Glomerular visceral epithelial cell (primary cell): ENCODE data around the gene SHCBP1L.

ENCODE experiments used
- DNase-seq: peaks from one replicate; pipeline ENCODE4 v3.0.0-alpha.2; 2016; ENCODE audit errors: extremely low spot score

The SHCBP1L gene

GRCh38 chr1:182952677-182953444 lies at the start of gene SHCBP1L:
SHCBP1L (minus strand) TSS chr1:182953166; CDS start chr1:182953133, 33 bp downstream.
- DNase-seq = no peak

- no peak for DNase-seq
Observed at GRCh38 chr1:183002267-183002666, 49.3 kb upstream of the SHCBP1L start.

GRCh38 chr1:183000167-183000962 lies 47.4 kb upstream of the SHCBP1L start:
- DNase-seq = no peak

GRCh38 chr1:182998482-182998881 lies 45.5 kb upstream of the SHCBP1L start:
- DNase-seq = no peak

GRCh38 chr1:182996816-182997215 lies 43.9 kb upstream of the SHCBP1L start:
- no peak for DNase-seq

- no peak for DNase-seq
Observed at GRCh38 chr1:182995894-182996293, 42.9 kb upstream of the SHCBP1L start.

GRCh38 chr1:182993746-182994145 lies 40.8 kb upstream of the SHCBP1L start:
- no peak for DNase-seq

GRCh38 chr1:182990413-182991144 lies 37.6 kb upstream of the SHCBP1L start:
- DNase-seq = no peak

- DNase-seq = no peak
Observed at GRCh38 chr1:182985876-182986275, 32.9 kb upstream of the SHCBP1L start.

GRCh38 chr1:182984621-182985020 lies 31.7 kb upstream of the SHCBP1L start:
- DNase-seq = no peak

GRCh38 chr1:182984138-182984537 lies 31.2 kb upstream of the SHCBP1L start:
- no peak for DNase-seq

- no peak for DNase-seq
Observed at GRCh38 chr1:182978151-182978853, 25.3 kb upstream of the SHCBP1L start.

- no peak for DNase-seq
Observed at GRCh38 chr1:182977480-182977879, 24.5 kb upstream of the SHCBP1L start.

GRCh38 chr1:182974506-182975191 lies 21.7 kb upstream of the SHCBP1L start:
- no peak for DNase-seq

- DNase-seq = no peak
Observed at GRCh38 chr1:182972829-182973228, 19.9 kb upstream of the SHCBP1L start.

- no peak for DNase-seq
Observed at GRCh38 chr1:182972231-182972630, 19.3 kb upstream of the SHCBP1L start.

GRCh38 chr1:182971219-182971618 lies 18.3 kb upstream of the SHCBP1L start:
- no peak for DNase-seq

GRCh38 chr1:182968836-182969734 lies 16.1 kb upstream of the SHCBP1L start:
- no peak for DNase-seq

GRCh38 chr1:182968151-182968741 lies 15.3 kb upstream of the SHCBP1L start:
- DNase-seq = peak; percentile 35

GRCh38 chr1:182965861-182966260 lies 12.9 kb upstream of the SHCBP1L start:
- DNase-seq = no peak
